Measurements from ENCODE around the gene POLG. TPM values are rescaled to one million over a fixed set of nuclear protein-coding genes. Genes with fewer than 3 reads are reported as not detected.
A peak's percentile ranks its signal among the peaks of the same experiment; 100 is the strongest.

Gene POLG
- total RNA-seq, 2 experiments from 2014 or later = 96.1 to 102 TPM

- no peak for DNase-seq
- Mint-ChIP-seq H3K27ac (no peak overlapping the region), H3K4me3 (no peak overlapping the region), H3K36me3 (peaks cover 47% of the 10 kb centered on the region), H3K9me3 (no peaks in the 10 kb centered on the region), H3K4me1 (peaks cover 40% of the 10 kb centered on the region), H3K27me3 (no peaks in the 10 kb centered on the region)
Observed at GRCh38 chr15:89328398-89329254, 6.0 kb downstream of the POLG start.

DNA sequence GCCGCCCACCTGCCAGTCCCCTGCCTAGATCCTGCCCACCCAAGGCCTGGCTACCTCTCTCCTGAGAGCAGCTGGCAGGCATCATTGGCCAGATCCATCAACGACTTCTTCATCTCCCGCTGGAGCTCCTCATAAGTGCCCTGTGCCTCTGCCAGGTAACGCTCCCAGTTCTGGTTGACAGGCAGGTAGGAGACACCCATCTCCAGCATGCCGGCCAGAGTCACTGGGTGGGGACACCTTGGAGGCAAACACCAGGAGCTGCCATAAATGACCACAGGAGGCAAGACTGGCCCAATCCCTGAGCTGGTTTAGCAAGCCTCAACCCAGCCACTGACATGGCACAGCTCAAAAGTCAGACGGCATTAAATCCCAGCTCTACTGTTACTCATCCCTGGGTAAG lies 7.5 kb downstream of the POLG start:
- Mint-ChIP-seq H3K27ac (no peak overlapping the region), H3K9me3 (no peaks in the 10 kb centered on the region), H3K27me3 (no peaks in the 10 kb centered on the region), H3K36me3 (peaks cover 49% of the 10 kb centered on the region), H3K4me1 (peaks cover 36% of the 10 kb centered on the region), H3K4me3 (no peak overlapping the region)
- DNase-seq = no peak

DNA sequence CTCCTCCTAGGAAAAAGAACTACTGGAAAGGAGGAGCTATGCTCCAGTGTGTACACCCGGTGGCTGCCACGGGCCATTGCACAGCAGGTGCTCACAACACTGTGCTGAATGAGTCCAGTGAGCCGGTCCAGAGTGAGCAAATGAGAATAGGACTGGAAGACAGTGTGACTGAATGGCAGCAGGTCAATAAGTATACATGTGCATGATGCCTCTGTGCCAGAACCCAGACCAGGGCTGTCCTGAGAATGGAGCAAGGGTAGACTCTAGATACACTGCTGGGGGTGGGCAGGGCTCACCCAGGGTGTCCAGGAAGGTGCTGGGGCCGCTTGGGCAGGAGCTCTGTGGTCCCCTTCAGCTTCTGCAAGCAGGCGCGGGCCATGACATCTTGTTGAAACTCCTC lies 8.3 kb downstream of the POLG start:
- no peak for DNase-seq
- H3K27ac Mint-ChIP-seq = no peak overlapping the region
- no peaks in the 10 kb centered on the region for H3K9me3 Mint-ChIP-seq
- no peaks in the 10 kb centered on the region for H3K27me3 Mint-ChIP-seq
- peaks cover 28% of the 10 kb centered on the region for H3K4me1 Mint-ChIP-seq
- peaks cover 42% of the 10 kb centered on the region for H3K36me3 Mint-ChIP-seq
- H3K4me3 Mint-ChIP-seq = peak overlapping the region; percentile 53

- Mint-ChIP-seq H3K4me1 (peaks cover 17% of the 10 kb centered on the region), H3K27ac (no peak overlapping the region), H3K27me3 (no peaks in the 10 kb centered on the region), H3K9me3 (no peaks in the 10 kb centered on the region), H3K4me3 (no peak overlapping the region), H3K36me3 (peaks cover 35% of the 10 kb centered on the region)
- no peak for DNase-seq
Observed at GRCh38 chr15:89325039-89325803, 9.4 kb downstream of the POLG start.

GRCh38 chr15:89323825-89324224 lies 10.8 kb downstream of the POLG start:
- H3K36me3 Mint-ChIP-seq = peaks cover 29% of the 10 kb centered on the region
- H3K27me3 Mint-ChIP-seq = no peaks in the 10 kb centered on the region
- H3K9me3 Mint-ChIP-seq = no peaks in the 10 kb centered on the region
- H3K27ac Mint-ChIP-seq = peak overlapping the region; percentile 29
- H3K4me3 Mint-ChIP-seq = no peak overlapping the region
- DNase-seq = no peak
- peaks cover 5% of the 10 kb centered on the region for H3K4me1 Mint-ChIP-seq

DNA sequence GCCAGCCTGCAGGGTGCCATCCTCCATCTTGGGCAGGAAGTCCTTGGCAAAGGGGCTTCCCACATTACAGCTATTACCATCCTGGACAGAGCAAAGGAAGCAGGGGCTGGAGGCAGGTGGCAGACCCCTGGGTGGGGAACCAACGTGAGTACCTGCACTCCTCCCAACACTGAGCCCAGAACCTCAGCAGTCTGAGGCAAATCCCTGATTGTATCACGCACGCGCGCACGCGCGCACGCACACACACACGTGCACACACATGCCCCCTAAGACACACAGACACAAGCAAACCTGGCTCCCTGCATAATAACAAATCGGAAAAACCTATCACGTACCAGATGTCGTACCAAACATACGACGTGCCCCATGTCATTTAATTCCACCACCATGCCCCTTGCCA lies 11.8 kb downstream of the POLG start:
- Mint-ChIP-seq H3K27me3 (no peaks in the 10 kb centered on the region), H3K36me3 (peaks cover 31% of the 10 kb centered on the region), H3K4me3 (no peak overlapping the region), H3K9me3 (no peaks in the 10 kb centered on the region), H3K4me1 (peaks cover 2% of the 10 kb centered on the region), H3K27ac (peak overlapping the region; percentile 38)
- no peak for DNase-seq

DNA sequence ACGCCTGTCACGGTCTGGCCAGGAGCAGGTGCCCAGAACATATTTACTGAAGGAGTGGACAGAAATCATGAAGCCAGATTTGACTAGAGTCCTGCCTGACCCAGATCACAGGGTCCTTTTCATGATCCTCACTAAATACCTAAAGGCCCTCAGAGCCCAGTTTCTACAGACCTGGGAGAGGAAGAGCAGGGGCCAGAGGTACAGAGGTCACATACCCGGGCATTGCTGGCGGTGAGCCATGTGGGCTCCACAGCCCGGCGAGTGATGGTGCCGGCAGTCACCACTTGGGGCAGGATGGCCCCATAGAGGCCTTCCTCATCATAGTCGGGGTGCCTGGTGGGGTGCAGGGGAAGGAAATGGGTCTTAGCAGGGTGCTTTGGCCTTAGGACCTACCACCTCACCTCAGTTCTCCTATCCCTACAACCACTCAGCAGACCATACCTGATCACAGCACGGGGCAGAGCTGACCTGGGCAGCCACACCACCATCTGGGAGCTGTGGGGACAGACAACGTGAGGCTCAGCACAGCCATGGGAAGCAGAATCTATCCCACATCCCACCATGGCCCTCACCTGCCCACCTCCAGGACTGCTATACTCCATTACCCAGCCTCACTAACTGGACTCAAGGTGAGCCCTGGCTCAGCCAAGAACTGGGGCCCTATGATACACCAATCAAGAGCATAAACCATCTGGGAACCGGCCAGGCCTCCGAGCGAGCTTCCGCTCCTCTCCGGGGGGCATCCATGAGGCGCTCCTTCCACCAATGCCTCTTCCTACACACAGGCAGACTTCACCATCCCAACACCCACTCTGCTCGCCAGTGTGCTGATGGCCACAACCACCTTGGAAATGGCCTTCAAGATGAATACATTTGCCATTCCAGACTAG lies 12.9 kb downstream of the POLG start:
- H3K27ac Mint-ChIP-seq = peak overlapping the region; percentile 38
- H3K27me3 Mint-ChIP-seq = no peaks in the 10 kb centered on the region
- peaks cover 25% of the 10 kb centered on the region for H3K36me3 Mint-ChIP-seq
- no peaks in the 10 kb centered on the region for H3K9me3 Mint-ChIP-seq
- H3K4me1 Mint-ChIP-seq = peaks cover 11% of the 10 kb centered on the region
- no peak overlapping the region for H3K4me3 Mint-ChIP-seq
- DNase-seq = no peak

DNA sequence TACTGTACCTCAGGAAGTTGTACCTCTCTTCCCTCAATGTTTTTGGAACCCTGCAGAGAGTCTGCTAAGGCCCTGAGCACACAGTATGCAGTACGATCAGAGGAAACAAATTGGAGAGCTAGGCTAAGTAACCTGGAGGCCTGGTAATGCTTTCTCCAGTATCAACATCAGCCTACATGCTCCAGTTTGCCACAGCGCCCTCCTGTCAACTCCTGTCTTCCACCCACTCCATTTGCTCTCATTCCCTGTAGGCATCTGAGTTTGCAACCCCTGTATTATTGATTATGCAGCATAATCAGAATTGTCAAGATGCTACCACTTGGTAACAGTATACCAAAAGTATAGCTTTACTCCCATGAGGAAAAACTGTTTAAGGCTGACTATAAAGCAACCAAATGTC lies 14.4 kb downstream of the POLG start:
- no peaks in the 10 kb centered on the region for H3K27me3 Mint-ChIP-seq
- H3K36me3 Mint-ChIP-seq = peaks cover 33% of the 10 kb centered on the region
- DNase-seq = no peak
- no peaks in the 10 kb centered on the region for H3K9me3 Mint-ChIP-seq
- peaks cover 20% of the 10 kb centered on the region for H3K4me1 Mint-ChIP-seq
- H3K4me3 Mint-ChIP-seq = no peak overlapping the region
- H3K27ac Mint-ChIP-seq = no peak overlapping the region

DNA sequence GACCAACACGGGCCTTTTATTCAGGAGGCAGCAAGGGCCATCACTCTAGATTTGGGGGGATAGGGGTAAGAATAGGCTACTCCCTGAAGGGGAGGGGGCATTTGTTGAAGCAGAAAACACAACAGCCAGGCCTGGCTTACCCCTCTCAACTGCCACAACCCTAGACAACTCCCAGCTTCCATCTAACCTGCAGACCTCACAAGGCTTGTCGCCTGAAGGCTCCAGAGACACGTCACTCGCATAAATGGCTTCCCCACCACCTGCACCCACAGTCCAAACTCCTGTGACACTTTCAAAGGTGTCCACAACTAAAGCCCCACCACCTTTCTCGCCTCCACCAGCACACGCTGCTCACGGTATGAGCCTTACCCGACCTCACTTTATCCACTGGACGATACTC lies 14.9 kb downstream of the POLG start:
- Mint-ChIP-seq H3K36me3 (peaks cover 32% of the 10 kb centered on the region), H3K27me3 (no peaks in the 10 kb centered on the region), H3K4me1 (peaks cover 20% of the 10 kb centered on the region), H3K9me3 (no peaks in the 10 kb centered on the region), H3K27ac (peak overlapping the region; percentile 34), H3K4me3 (no peak overlapping the region)
- no peak for DNase-seq

DNA sequence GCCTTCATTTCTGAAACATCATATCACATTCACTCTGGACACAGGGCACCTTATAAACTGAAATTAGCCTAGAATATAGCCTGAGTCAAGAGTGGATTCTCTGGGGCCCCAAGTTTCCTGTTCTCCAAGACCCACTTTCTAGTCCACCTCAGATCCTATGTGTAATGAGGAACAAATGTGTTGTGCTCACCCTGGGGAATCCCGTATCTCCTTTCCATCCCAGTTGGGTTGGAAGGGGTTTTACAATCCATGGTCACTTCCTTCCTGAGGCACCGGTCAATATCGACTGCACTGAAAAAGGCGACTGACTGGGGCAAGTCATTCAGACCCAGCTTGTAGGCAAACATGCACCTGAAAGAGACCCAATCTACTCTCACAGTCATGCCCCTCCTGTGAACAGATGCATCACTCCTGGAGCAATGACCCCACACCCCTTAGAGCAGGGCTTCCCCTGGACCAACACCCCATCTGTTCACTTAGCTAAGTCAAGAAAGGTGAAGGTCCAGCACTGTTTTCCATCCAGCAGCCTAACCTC lies 17.4 kb downstream of the POLG start:
- no peaks in the 10 kb centered on the region for H3K9me3 Mint-ChIP-seq
- H3K4me3 Mint-ChIP-seq = no peak overlapping the region
- H3K27ac Mint-ChIP-seq = peak overlapping the region; percentile 77
- no peak for DNase-seq
- H3K27me3 Mint-ChIP-seq = no peaks in the 10 kb centered on the region
- H3K36me3 Mint-ChIP-seq = peaks cover 32% of the 10 kb centered on the region
- H3K4me1 Mint-ChIP-seq = peaks cover 17% of the 10 kb centered on the region

GRCh38 chr15:89316504-89316903 lies 18.1 kb downstream of the POLG start:
- peaks cover 19% of the 10 kb centered on the region for H3K4me1 Mint-ChIP-seq
- H3K27me3 Mint-ChIP-seq = no peaks in the 10 kb centered on the region
- no peaks in the 10 kb centered on the region for H3K9me3 Mint-ChIP-seq
- no peak overlapping the region for H3K4me3 Mint-ChIP-seq
- peak overlapping the region; percentile 17 for H3K27ac Mint-ChIP-seq
- peaks cover 31% of the 10 kb centered on the region for H3K36me3 Mint-ChIP-seq
- DNase-seq = no peak

DNA sequence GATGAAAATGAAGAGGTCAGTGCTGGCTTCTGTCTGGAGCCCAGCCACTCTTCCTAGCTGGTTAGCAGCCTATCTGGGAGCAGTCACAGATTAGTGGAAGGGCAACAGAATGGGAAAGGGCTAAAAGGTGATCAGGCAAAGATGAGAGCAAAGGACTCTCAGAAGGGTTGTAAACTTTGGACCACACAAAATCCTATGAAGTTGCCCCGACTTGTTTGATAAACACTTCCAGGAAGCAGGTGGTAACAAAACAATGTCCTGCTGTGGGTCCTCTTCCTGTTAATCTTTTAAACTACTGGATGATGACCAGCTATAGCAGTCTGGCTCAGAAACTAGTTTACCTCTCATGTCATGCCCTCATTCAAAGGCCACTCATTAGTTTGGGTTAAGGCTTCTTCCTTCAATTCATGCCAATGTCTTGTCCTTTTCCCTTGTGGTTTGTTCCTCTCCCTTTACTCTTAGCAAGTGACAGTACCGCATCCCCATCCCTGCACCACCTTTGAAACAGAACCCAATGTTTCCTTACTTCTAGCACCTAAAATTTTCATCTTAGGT lies 19.2 kb downstream of the POLG start:
- Mint-ChIP-seq H3K27me3 (no peaks in the 10 kb centered on the region), H3K36me3 (peaks cover 34% of the 10 kb centered on the region), H3K27ac (peak overlapping the region; percentile 77), H3K4me3 (peak overlapping the region; percentile 14), H3K4me1 (peaks cover 19% of the 10 kb centered on the region), H3K9me3 (no peaks in the 10 kb centered on the region)
- DNase-seq = no peak

DNA sequence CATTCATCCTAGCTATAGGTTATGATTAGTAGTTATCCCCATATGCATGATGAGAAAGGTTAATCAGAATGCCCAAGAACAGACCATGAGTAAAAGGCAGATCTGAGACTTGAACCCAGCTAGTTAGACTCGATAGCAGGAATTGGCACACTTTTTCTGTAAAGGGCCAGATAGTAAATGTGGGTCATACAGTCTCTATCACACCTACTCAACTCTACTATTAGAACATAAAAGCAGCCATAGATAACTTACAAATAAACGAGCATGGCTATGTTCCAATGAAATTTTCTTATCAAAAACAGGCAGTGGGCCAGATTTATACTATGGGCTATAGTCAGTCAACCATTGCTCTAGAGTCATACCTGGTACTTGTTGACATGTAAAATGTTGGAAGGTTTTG lies 24.6 kb downstream of the POLG start:
- peaks cover 2% of the 10 kb centered on the region for H3K4me1 Mint-ChIP-seq
- H3K4me3 Mint-ChIP-seq = no peak overlapping the region
- H3K9me3 Mint-ChIP-seq = no peaks in the 10 kb centered on the region
- peaks cover 42% of the 10 kb centered on the region for H3K36me3 Mint-ChIP-seq
- no peak overlapping the region for H3K27ac Mint-ChIP-seq
- no peak for DNase-seq
- no peaks in the 10 kb centered on the region for H3K27me3 Mint-ChIP-seq

DNA sequence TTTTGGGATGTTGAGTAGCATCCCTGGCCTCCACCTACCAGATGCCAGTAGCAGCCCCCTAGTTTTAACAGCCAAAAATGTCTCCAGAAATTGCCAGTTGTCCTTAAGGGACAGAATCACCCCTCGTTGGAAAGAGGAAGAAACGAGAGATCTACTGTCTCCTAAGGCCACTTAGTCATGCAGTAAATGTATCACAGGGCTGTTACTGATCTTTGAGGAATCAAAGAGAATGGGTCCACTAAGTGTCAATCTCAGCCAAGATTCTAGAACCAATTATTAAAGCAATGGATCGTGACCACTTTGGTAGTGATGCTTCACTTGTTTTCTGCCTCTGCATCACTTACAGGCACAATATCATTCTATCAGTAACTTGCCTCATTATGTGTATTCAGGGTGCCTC lies 26.4 kb downstream of the POLG start:
- Mint-ChIP-seq H3K36me3 (peaks cover 42% of the 10 kb centered on the region), H3K27me3 (no peaks in the 10 kb centered on the region), H3K4me3 (no peak overlapping the region), H3K4me1 (peaks cover 2% of the 10 kb centered on the region), H3K27ac (no peak overlapping the region), H3K9me3 (no peaks in the 10 kb centered on the region)
- no peak for DNase-seq

Data from activated naive CD8-positive, alpha-beta T cell treated with anti-CD3 and anti-CD28 coated beads for 36 hours (primary cell).